HepG2 (cell line): ENCODE data around the gene AKR7A2. TPM values are rescaled to one million over a fixed set of nuclear protein-coding genes. Genes with fewer than 3 reads are reported as not detected.

Source experiments
- CEBPG ChIP-seq: IDR thresholded peaks from 2 replicates; pipeline ENCODE4 v1.6.1; 2016
- HNRNPLL ChIP-seq: fragments of 200-400 bp; formaldehyde crosslinking; IDR thresholded peaks from 2 replicates; pipeline ENCODE4 v1.6.1; 2017; ENCODE audit warnings: mild to moderate bottlenecking, low read depth, low read length; ENCODE audit not compliant: poor library complexity, severe bottlenecking
- KLF11 ChIP-seq: IDR thresholded peaks from 2 replicates; pipeline ENCODE4 v1.6.1; 2016; ENCODE audit warnings: missing compliant biosample characterization
- NCOA1 ChIP-seq: sonication (generic); formaldehyde crosslinking; IDR thresholded peaks from 2 replicates; pipeline ENCODE4 v1.9.0; 2021; ENCODE audit warnings: missing genetic modification reagents
- POLR2G ChIP-seq: fragments of 200-400 bp; formaldehyde crosslinking; IDR thresholded peaks from 2 replicates; pipeline ENCODE4 v1.6.1; 2018; ENCODE audit warnings: mild to moderate bottlenecking, low read depth, low read length, moderate library complexity
- RBFOX2 ChIP-seq: fragments of 200-400 bp; formaldehyde crosslinking; IDR thresholded peaks from 2 replicates; pipeline ENCODE4 v1.6.1; 2017; ENCODE audit warnings: low read depth, mild to moderate bottlenecking, low read length
- SMYD3 ChIP-seq: sonication (generic); formaldehyde crosslinking; IDR thresholded peaks from 2 replicates; pipeline ENCODE4 v1.8.1; 2023; ENCODE audit warnings: mild to moderate bottlenecking, missing genetic modification reagents
- SNAPC2 ChIP-seq: sonication (generic); formaldehyde crosslinking; IDR thresholded peaks from 2 replicates; pipeline ENCODE4 v1.8.1; 2022; ENCODE audit warnings: mild to moderate bottlenecking, missing genetic modification reagents
- TP53 ChIP-seq: sonication (generic); formaldehyde crosslinking; conservative IDR thresholded peaks from 2 replicates; pipeline ENCODE4 v1.4.0; 2020; ENCODE audit warnings: missing genetic modification reagents
- XRCC5 ChIP-seq: fragments of 200-400 bp; formaldehyde crosslinking; optimal IDR thresholded peaks from 2 replicates; pipeline ENCODE3; 2017; ENCODE audit warnings: mild to moderate bottlenecking, low read length
- ZNF83 ChIP-seq: sonication (generic); formaldehyde crosslinking; IDR thresholded peaks from 2 replicates; pipeline ENCODE4 v1.4.0; 2020; ENCODE audit warnings: missing genetic modification reagents, mild to moderate bottlenecking, borderline replicate concordance
- polyA plus RNA-seq, 8 experiments: library from polyadenylated mRNA; depleted of rRNA in 3 of 8; stranded (reverse) in 7 of 8; unstranded in 1 of 8; fragments of >200 nt; fragmentation: Illumina TruSeq in 4 of 8; extraction: Trizol in 4 of 8; gene quantifications; 2 replicates each; pipeline versions ENCODE4 v1.2.1 to v1.2.3, GENCODE V29; 2011 to 2016; ENCODE audit warnings: low read depth in 4 of 8, missing spikeins in 1 of 8, mixed read lengths in 1 of 8; ENCODE audit not compliant: insufficient read depth in 1 of 8
- total RNA-seq, 5 experiments: library from RNA; depleted of rRNA; stranded (reverse); fragments of >200 nt; fragmentation: Illumina TruSeq; extraction: Trizol; gene quantifications; 2 replicates each; pipeline ENCODE4 v1.2.3, GENCODE V29; 2016; ENCODE audit warnings: low read depth in 1 of 5
- TF ChIP-seq, protein P1 (sequence below): sonication (generic); formaldehyde crosslinking; IDR thresholded peaks from 2 replicates; pipeline ENCODE4 v1.5.0; 2020; ENCODE audit warnings: mild to moderate bottlenecking, missing genetic modification reagents, borderline replicate concordance
- TF ChIP-seq, protein P2 (sequence below): sonication (generic); formaldehyde crosslinking; conservative IDR thresholded peaks from 2 replicates; pipeline ENCODE4 v1.4.0; 2020; ENCODE audit warnings: missing genetic modification reagents
- TF ChIP-seq, protein P3 (sequence below): sonication (generic); formaldehyde crosslinking; IDR thresholded peaks from 2 replicates; pipeline ENCODE4 v1.5.0; 2020; ENCODE audit warnings: missing genetic modification reagents, mild to moderate bottlenecking, borderline replicate concordance
- TF ChIP-seq, protein P4 (sequence below): sonication (generic); formaldehyde crosslinking; IDR thresholded peaks from 2 replicates; pipeline ENCODE4 v1.8.0; 2022; ENCODE audit warnings: mild to moderate bottlenecking, missing genetic modification reagents; ENCODE audit not compliant: insufficient replicate concordance
- TF ChIP-seq, protein P5 (sequence below): sonication (generic); formaldehyde crosslinking; IDR thresholded peaks from 2 replicates; pipeline ENCODE4 v1.4.0; 2020; ENCODE audit warnings: missing genetic modification reagents, borderline replicate concordance
- TF ChIP-seq, protein P6 (sequence below): sonication (generic); formaldehyde crosslinking; IDR thresholded peaks from 2 replicates; pipeline ENCODE4 v1.4.0; 2020; ENCODE audit warnings: low read depth, mild to moderate bottlenecking, missing genetic modification reagents
- TF ChIP-seq, protein P7 (sequence below): sonication (generic); formaldehyde crosslinking; IDR thresholded peaks from 2 replicates; pipeline ENCODE4 v1.4.0; 2020; ENCODE audit warnings: missing genetic modification reagents, mild to moderate bottlenecking, borderline replicate concordance

The AKR7A2 gene
- total and polyA plus RNA-seq, 2 of the 13 experiments (the other 11 are each of a cell fraction or from before 2014, with no cell fraction given): 45.2 to 75.6 TPM

DNA sequence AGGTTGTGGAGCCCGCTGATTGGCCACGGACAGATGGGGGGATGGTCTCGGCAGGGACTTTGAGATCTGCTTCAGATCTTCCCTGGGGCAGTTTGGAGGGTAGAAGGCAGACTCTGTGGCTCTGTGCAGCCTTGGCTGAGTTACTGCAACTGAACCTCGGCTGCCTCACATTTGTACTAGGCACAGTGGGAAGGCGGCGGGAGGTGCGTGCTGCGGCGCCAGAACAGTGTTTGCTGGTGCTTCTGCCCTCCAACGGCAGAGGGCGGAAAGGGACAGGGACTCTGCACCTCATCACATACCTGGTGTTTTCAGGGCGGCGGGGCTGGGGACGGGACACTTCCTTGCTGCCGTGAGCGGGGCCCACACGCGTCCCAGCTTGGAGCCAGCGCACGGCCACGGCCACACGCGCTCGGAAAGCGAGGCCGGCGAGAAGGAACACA, 26.4 kb upstream of the AKR7A2 start (continued):
- TF ChIP-seq POLR2G (peak; percentile 76), XRCC5 (peak; percentile 82), ZNF83 (0 out of 2 replicates have a peak, but pooled peaks have one; percentile 14), CEBPG (no peak), KLF11 (no peak), TP53 (CRISPR knock-in tag) (no peak), HNRNPLL (peak; percentile 64), RBFOX2 (peak; percentile 72), SNAPC2 (CRISPR knock-in tag) (0 out of 2 replicates have a peak, but pooled peaks have one; percentile 32), SMYD3 (CRISPR knock-in tag) (0 out of 2 replicates have a peak, but pooled peaks have one; percentile 38), NCOA1 (CRISPR knock-in tag) (no peak)
- TF ChIP-seq, protein P1, sequence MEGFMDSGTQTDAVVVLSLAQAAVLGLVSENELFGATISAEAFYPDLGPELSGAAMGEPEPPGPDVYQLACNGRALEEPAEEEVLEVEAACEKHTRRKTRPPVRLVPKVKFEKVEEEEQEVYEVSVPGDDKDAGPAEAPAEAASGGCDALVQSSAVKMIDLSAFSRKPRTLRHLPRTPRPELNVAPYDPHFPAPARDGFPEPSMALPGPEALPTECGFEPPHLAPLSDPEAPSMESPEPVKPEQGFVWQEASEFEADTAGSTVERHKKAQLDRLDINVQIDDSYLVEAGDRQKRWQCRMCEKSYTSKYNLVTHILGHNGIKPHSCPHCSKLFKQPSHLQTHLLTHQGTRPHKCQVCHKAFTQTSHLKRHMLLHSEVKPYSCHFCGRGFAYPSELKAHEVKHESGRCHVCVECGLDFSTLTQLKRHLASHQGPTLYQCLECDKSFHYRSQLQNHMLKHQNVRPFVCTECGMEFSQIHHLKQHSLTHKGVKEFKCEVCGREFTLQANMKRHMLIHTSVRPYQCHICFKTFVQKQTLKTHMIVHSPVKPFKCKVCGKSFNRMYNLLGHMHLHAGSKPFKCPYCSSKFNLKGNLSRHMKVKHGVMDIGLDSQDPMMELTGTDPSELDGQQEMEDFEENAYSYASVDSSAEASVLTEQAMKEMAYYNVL (CRISPR knock-in tag): peak; percentile 53; the same call in 1 of the 2 replicates
- TF ChIP-seq, protein P2, sequence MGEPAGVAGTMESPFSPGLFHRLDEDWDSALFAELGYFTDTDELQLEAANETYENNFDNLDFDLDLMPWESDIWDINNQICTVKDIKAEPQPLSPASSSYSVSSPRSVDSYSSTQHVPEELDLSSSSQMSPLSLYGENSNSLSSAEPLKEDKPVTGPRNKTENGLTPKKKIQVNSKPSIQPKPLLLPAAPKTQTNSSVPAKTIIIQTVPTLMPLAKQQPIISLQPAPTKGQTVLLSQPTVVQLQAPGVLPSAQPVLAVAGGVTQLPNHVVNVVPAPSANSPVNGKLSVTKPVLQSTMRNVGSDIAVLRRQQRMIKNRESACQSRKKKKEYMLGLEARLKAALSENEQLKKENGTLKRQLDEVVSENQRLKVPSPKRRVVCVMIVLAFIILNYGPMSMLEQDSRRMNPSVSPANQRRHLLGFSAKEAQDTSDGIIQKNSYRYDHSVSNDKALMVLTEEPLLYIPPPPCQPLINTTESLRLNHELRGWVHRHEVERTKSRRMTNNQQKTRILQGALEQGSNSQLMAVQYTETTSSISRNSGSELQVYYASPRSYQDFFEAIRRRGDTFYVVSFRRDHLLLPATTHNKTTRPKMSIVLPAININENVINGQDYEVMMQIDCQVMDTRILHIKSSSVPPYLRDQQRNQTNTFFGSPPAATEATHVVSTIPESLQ (CRISPR knock-in tag): no peak
- TF ChIP-seq, protein P3, sequence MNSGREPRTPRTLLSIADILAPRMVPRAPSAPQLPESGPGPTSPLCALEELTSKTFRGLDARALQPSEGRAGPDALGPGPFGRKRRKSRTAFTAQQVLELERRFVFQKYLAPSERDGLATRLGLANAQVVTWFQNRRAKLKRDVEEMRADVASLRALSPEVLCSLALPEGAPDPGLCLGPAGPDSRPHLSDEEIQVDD (CRISPR knock-in tag): no peak
- TF ChIP-seq, protein P4, sequence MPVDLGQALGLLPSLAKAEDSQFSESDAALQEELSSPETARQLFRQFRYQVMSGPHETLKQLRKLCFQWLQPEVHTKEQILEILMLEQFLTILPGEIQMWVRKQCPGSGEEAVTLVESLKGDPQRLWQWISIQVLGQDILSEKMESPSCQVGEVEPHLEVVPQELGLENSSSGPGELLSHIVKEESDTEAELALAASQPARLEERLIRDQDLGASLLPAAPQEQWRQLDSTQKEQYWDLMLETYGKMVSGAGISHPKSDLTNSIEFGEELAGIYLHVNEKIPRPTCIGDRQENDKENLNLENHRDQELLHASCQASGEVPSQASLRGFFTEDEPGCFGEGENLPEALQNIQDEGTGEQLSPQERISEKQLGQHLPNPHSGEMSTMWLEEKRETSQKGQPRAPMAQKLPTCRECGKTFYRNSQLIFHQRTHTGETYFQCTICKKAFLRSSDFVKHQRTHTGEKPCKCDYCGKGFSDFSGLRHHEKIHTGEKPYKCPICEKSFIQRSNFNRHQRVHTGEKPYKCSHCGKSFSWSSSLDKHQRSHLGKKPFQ (CRISPR knock-in tag): no peak
- TF ChIP-seq, protein P5, sequence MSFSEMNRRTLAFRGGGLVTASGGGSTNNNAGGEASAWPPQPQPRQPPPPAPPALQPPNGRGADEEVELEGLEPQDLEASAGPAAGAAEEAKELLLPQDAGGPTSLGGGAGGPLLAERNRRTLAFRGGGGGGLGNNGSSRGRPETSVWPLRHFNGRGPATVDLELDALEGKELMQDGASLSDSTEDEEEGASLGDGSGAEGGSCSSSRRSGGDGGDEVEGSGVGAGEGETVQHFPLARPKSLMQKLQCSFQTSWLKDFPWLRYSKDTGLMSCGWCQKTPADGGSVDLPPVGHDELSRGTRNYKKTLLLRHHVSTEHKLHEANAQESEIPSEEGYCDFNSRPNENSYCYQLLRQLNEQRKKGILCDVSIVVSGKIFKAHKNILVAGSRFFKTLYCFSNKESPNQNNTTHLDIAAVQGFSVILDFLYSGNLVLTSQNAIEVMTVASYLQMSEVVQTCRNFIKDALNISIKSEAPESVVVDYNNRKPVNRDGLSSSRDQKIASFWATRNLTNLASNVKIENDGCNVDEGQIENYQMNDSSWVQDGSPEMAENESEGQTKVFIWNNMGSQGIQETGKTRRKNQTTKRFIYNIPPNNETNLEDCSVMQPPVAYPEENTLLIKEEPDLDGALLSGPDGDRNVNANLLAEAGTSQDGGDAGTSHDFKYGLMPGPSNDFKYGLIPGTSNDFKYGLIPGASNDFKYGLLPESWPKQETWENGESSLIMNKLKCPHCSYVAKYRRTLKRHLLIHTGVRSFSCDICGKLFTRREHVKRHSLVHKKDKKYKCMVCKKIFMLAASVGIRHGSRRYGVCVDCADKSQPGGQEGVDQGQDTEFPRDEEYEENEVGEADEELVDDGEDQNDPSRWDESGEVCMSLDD (CRISPR knock-in tag): no peak
- TF ChIP-seq, protein P6, sequence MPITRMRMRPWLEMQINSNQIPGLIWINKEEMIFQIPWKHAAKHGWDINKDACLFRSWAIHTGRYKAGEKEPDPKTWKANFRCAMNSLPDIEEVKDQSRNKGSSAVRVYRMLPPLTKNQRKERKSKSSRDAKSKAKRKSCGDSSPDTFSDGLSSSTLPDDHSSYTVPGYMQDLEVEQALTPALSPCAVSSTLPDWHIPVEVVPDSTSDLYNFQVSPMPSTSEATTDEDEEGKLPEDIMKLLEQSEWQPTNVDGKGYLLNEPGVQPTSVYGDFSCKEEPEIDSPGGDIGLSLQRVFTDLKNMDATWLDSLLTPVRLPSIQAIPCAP (CRISPR knock-in tag): no peak
- TF ChIP-seq, protein P7, sequence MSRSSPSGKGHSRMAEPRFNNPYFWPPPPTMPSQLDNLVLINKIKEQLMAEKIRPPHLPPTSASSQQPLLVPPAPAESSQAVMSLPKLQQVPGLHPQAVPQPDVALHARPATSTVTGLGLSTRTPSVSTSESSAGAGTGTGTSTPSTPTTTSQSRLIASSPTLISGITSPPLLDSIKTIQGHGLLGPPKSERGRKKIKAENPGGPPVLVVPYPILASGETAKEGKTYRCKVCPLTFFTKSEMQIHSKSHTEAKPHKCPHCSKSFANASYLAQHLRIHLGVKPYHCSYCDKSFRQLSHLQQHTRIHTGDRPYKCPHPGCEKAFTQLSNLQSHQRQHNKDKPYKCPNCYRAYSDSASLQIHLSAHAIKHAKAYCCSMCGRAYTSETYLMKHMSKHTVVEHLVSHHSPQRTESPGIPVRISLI (CRISPR knock-in tag): peak; percentile 57; the same call in 1 of the 2 replicates
